ENCODE measurements around the gene DGKB. TPM values are rescaled to one million over a fixed set of nuclear protein-coding genes. Genes with fewer than 3 reads are reported as not detected.

Gene DGKB
- total and polyA plus RNA-seq, 12 donors, result 0.07 to 5.8 (median 1.5) TPM; not detected in 3

GRCh38 chr7:14590206-14590605 is 312.3 kb downstream of the DGKB start:
- Histone ChIP-seq H3K4me3 (no peak overlapping the region), H3K36me3 (replicated peaks in 1 of 2) (no peaks in the 10 kb centered on the region), H3K27ac (no peak overlapping the region), H3K27me3 (no peaks in the 10 kb centered on the region), H3K4me1 (replicated peaks in 1 of 2) (no peaks in the 10 kb centered on the region), H3K9me3 (replicated peaks in 1 of 3) (no peaks in the 10 kb centered on the region)
- intact Hi-C loops (cut with DNase I), result no loop called here
- TF ChIP-seq POLR2A (IDR thresholded peaks at IDR 0.05) (no peak), CTCF (IDR thresholded peaks at IDR 0.05) (no peak)
- 76 to 83% (median 77%) methylated on average over 3 of the region's 3 CpGs for WGBS, 4 donors
- DNase-seq, result no peak

- 71 to 80% (median 75%) methylated on average over 2 of the region's 2 CpGs for WGBS, 4 donors
- Histone ChIP-seq H3K4me3 (no peak overlapping the region), H3K4me1 (replicated peaks in 1 of 2) (no peaks in the 10 kb centered on the region), H3K36me3 (replicated peaks in 1 of 2) (no peaks in the 10 kb centered on the region), H3K9me3 (replicated peaks in 1 of 3) (no peaks in the 10 kb centered on the region), H3K27ac (no peak overlapping the region), H3K27me3 (no peaks in the 10 kb centered on the region)
- intact Hi-C loops (cut with DNase I), result no loop called here
- no peak for TF ChIP-seq CTCF (IDR thresholded peaks at IDR 0.05)
- TF ChIP-seq POLR2A (IDR thresholded peaks at IDR 0.05), result no peak
- DNase-seq, result no peak
Observed at GRCh38 chr7:14585232-14585631, 317.3 kb downstream of the DGKB start.

- intact Hi-C loops (cut with DNase I), result no loop called here
- H3K4me1 ChIP-seq (replicated peaks in 1 of 2), result no peaks in the 10 kb centered on the region
- no peak overlapping the region for H3K27ac ChIP-seq
- no peak overlapping the region for H3K4me3 ChIP-seq
- TF ChIP-seq POLR2A (IDR thresholded peaks at IDR 0.05) (no peak), CTCF (IDR thresholded peaks at IDR 0.05) (no peak)
- H3K27me3 ChIP-seq, result no peaks in the 10 kb centered on the region
- H3K36me3 ChIP-seq (replicated peaks in 1 of 2), result no peaks in the 10 kb centered on the region
- H3K9me3 ChIP-seq (replicated peaks in 1 of 3), result no peaks in the 10 kb centered on the region
- DNase-seq, result no peak
Observed at GRCh38 chr7:14583518-14583917, 319.0 kb downstream of the DGKB start.

GRCh38 chr7:14582010-14582409 is 320.5 kb downstream of the DGKB start:
- Histone ChIP-seq H3K4me1 (replicated peaks in 1 of 2) (no peaks in the 10 kb centered on the region), H3K9me3 (replicated peaks in 1 of 3) (no peaks in the 10 kb centered on the region), H3K36me3 (replicated peaks in 1 of 2) (no peaks in the 10 kb centered on the region), H3K4me3 (no peak overlapping the region), H3K27ac (no peak overlapping the region), H3K27me3 (no peaks in the 10 kb centered on the region)
- intact Hi-C loops (cut with DNase I), result no loop called here
- TF ChIP-seq CTCF (IDR thresholded peaks at IDR 0.05) (no peak), POLR2A (IDR thresholded peaks at IDR 0.05) (no peak)
- 72 to 79% (median 74%) methylated on average over 4 of the region's 4 CpGs for WGBS, 4 donors
- DNase-seq, result no peak

All from adrenal gland (tissue), 12 donors.